NCI-H2107 treated with DMSO at 0.1 percent for 48 hours (cell line): ENCODE measurements around the gene FILIP1L.
"Not testable (repeated sequence)": the region's sequence is repeated elsewhere in the genome, so short reads cannot be mapped to it uniquely, and the experiment has no call there.

Experiments
- DNase-seq: peaks from one replicate; lab custom pipeline; 2025; ENCODE audit not compliant: unreplicated experiment; lab: John Stamatoyannopoulos, UW

Gene FILIP1L

GRCh38 chr3:99852851-99853250 is 261.4 kb downstream of the FILIP1L start:
- no peak for DNase-seq

DNA sequence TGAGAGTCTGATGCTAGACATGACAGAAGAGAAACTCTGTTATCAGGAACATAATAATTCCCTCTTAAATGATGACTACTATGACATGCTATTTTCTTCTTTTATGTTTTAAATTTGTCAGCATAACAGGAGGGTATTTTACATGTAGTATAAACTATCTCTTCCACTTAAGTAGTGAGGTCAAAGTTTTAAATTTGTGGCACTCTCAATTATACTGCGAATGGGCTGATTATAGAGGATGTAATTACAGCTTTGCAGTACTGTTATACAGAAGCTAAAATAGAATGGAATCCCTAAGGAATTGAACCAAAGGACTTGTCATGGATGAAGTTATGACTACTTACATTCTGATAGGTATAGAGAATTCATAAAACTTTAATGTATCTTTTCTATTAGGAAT is 262.3 kb downstream of the FILIP1L start:
- no peak for DNase-seq

GRCh38 chr3:99850608-99851007 is 263.7 kb downstream of the FILIP1L start:
- DNase-seq, result no peak

GRCh38 chr3:99848433-99848832 is 265.9 kb downstream of the FILIP1L start:
- DNase-seq, result no peak

GRCh38 chr3:99846477-99847160 is 267.7 kb downstream of the FILIP1L start:
- no peak for DNase-seq

- DNase-seq, result no peak
Measured at GRCh38 chr3:99845999-99846398, 268.3 kb downstream of the FILIP1L start.

DNA sequence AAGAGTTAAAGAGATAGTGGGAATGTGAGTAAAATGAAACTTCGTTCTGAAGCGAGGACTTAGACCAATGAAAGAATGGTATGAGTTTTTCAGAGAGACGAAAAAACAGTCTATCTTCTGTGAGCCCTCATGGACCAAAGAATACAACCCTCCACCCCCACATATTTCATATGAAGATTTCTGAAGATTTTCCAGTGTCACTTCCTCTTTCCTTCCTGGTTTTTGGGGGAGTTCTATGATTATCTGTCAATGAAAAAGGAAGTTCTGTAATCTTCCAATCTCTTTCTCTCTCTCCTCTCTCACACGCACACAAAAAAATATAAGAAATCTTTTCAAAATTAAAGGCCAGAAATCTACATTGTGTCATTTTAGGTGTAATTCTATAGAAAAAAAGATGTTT is 269.0 kb downstream of the FILIP1L start:
- DNase-seq, result no peak

GRCh38 chr3:99843590-99844258 is 270.6 kb downstream of the FILIP1L start:
- no peak for DNase-seq

DNA sequence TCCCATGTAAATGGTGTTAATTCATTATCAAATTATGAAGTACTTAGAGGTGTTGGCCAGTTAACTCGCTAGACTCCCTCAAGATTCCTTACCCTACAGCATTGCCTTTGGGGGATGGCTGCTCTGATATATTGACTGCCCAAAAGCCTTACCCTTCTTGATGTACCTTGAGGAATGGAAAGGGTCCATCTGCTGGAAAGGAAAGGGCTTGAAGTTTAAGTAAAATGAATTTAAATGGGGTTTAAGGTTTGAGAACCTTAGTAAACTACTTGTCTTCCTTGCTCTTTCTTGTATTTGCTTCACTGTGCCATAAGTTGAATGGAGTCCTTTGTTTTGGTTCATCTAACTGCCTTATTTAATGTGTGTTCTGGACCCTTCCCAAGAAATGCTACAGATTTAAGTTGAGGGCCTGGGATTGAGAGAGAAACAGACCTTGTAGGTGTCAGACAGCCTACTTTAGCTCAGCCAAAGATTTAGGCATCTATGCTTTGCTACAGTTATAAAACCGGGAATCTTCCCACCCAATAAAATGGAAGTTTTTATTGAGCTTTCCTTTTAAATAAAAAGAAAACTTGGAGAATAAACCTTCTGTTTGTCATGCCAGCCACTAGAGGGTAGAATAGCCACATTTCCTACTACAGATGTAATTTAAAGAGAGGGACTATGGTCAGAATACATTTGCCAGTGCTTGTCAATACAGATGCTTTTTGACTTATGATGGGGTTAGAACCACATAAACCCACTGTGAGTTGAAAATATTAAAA is 271.3 kb downstream of the FILIP1L start:
- peak; percentile 73 for DNase-seq

- not testable (repeated sequence) for DNase-seq
Measured at GRCh38 chr3:99841949-99842348, 272.4 kb downstream of the FILIP1L start.

GRCh38 chr3:99839613-99840012 is 274.7 kb downstream of the FILIP1L start:
- DNase-seq, result no peak

- DNase-seq, result no peak
Measured at GRCh38 chr3:99838755-99839154, 275.5 kb downstream of the FILIP1L start.

DNA sequence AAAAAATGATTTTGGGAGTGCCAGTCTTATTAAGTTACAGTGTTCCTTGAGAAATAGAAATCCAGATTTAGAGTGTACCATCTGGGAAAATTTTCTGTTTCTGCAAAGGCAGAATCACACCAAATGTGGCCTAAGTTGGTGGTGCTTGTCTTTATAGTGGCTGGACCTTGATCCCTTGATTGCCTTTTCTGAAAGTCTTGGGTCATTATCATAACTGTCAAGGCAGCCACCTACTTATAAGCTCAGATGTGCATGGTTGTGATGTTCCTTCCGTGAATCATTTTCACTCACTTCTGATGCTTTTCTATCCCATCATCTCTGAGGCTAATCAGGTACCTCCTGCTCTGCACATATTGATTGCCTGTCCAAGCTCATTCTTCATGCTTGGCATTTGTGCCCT is 276.6 kb downstream of the FILIP1L start:
- no peak for DNase-seq

GRCh38 chr3:99836681-99837080 is 277.6 kb downstream of the FILIP1L start:
- DNase-seq, result no peak

DNA sequence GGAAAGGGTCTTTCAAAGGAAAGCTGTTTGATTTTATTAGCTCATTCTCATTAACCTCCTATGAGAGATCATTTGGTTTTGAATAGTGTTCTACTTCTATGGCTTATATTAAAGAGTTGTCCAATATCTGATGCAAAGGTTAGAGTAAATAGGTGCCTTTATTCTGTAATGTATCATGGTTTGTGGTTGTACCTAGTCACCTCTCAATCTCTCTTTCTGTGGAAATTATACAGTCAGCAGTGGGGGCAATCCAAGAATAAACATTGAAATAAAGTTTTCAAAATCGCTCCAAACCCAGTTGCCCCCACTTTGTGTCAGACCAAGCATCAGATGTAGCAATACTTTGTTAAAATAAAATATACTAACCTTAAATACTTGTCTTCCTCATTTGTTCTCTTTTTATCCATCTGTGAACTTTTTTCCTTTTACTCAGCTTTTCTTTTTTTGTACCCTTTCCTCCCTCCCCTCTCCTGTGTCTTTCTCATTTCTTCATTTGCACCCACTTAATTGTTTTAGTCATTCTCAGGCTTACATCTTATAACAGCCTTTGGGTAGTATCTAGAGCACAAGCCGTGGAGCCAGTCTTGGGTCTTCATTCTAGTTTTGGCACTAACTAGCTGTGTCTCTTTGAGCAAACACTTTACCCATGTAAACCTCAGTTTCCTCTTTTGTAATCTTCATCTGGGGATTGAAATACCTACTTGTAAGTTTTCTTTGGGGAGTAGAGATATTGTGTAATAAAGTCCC is 279.9 kb downstream of the FILIP1L start:
- no peak for DNase-seq

- DNase-seq, result no peak
Measured at GRCh38 chr3:99833617-99834205, 280.6 kb downstream of the FILIP1L start.

DNA sequence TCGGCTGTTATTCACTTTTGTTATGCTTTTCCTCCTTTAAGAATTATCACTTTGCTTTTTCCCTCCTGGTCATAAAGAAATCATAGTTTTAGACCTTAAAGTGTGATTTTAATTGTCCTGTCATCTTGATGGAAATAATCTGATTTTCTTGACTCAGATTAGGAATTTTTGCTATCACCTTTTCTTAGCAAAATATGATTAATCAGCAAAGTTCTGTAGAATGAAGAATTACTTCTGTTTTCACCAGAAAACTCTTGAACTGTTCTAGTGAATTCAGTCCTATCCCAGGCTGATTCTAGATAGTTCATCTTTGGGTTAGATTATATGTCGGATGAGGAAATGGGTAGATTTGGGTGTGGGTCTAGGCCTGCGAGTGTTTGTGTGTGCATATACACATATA is 284.5 kb downstream of the FILIP1L start:
- DNase-seq, result no peak

- no peak for DNase-seq
Measured at GRCh38 chr3:99825004-99825640, 289.2 kb downstream of the FILIP1L start.

DNA sequence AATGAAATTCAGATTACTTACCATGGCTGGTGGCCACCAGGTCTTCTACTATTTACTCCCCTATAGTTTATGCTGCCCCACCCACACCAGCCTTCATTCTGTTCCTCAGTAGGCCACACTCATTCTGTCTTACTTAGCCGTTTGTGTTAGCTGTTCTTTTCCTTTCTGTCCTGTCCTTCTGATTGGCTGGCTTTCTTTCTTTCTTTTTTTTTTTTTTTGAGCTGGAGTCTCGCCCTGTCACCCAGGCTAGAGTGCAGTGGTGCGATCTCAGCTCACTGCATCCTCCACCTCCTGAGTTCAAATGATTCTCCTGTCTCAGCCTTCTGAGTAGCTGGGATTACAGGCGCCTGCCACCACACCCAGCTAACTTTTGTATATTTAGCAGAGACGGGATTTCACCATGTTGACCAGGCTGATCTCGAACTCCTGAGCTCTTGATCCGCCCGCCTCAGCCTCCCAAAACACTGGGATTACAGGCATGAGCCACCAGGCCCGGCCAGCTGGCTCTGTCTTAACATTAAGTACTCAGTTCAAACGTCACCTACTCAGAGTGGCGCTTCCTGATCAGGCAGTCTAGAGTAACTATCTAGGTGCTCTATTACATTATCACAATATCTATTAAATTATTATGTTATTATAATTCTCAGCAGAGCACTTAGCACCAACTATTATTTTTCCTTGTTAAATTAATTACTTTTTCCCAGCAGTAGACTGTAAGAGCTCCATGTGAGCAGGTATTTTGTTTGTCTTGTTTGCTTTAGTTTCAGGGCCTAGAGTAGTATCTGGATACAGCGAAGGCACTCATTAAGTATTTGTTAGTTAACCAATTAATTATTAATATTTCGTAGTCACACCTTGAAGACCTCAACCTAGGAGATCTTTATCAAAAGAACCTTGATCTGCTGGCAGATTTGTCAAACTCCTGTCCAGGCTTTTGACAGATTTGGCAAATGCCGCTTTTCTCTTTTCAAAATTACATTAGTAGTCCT is 290.3 kb downstream of the FILIP1L start:
- no peak for DNase-seq
